GM20000 (cell line): Measurements from ENCODE around the gene MECP2.

Experiments
- DNase-seq: peaks from one replicate; pipeline ENCODE4 v3.0.0; 2012; ENCODE audit warnings: low spot score
- TF ChIP-seq, protein P1 (sequence below): IDR thresholded peaks from 2 replicates; pipeline ENCODE4 v1.5.1; 2012; ENCODE audit warnings: mild to moderate bottlenecking, control low read depth; ENCODE audit errors: extremely low read depth, missing control alignments

MECP2 gene

DNA sequence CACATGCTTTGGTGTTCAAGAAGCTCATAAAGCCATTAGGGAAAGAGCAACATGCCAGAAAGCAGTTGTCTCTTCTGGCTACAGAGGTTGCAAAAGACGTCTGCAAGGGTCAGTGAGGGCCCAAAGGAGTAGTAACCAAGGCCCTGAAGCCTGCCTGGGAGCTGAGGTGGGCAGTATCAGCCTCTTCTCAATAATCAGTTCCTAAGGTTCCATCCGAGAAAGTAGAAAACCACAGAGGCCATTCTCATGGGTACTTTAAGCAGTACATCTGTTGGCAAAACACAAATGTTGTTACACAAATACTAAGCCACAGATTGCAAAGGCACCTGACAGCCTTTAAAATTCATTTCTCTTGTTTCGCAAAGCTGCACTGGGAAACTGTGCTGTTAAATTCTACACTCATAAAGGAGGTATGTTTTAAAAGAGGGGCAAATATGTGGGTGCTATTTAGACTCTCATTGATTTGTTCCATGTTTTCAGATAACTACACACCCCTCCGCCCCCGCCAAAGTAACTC, 37.7 kb downstream of the MECP2 start:
- TF ChIP-seq, protein P1, sequence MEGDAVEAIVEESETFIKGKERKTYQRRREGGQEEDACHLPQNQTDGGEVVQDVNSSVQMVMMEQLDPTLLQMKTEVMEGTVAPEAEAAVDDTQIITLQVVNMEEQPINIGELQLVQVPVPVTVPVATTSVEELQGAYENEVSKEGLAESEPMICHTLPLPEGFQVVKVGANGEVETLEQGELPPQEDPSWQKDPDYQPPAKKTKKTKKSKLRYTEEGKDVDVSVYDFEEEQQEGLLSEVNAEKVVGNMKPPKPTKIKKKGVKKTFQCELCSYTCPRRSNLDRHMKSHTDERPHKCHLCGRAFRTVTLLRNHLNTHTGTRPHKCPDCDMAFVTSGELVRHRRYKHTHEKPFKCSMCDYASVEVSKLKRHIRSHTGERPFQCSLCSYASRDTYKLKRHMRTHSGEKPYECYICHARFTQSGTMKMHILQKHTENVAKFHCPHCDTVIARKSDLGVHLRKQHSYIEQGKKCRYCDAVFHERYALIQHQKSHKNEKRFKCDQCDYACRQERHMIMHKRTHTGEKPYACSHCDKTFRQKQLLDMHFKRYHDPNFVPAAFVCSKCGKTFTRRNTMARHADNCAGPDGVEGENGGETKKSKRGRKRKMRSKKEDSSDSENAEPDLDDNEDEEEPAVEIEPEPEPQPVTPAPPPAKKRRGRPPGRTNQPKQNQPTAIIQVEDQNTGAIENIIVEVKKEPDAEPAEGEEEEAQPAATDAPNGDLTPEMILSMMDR: no peak

DNA sequence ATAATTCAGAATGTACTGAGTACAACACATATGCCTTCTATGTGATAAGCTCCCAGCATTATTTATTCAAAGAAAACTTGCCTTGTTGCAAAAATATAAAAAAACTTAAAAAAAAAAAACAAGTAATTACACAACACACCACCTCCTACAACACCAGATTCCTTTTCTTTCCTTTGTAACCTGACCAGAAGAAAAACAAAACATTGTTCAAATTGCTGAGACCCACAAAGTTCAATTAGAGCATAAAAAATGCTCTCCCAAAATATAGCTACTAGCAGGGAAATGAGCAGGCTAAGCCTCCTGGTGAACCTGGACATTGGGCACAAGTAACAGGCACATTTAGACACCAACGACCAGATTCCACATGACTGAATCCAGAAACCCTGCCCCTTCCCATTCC, 38.3 kb downstream of the MECP2 start:
- TF ChIP-seq, protein P1: no peak
- no peak for DNase-seq

More for the DNA sequence above, 37.7 kb downstream of the MECP2 start:
- no peak for DNase-seq

DNA sequence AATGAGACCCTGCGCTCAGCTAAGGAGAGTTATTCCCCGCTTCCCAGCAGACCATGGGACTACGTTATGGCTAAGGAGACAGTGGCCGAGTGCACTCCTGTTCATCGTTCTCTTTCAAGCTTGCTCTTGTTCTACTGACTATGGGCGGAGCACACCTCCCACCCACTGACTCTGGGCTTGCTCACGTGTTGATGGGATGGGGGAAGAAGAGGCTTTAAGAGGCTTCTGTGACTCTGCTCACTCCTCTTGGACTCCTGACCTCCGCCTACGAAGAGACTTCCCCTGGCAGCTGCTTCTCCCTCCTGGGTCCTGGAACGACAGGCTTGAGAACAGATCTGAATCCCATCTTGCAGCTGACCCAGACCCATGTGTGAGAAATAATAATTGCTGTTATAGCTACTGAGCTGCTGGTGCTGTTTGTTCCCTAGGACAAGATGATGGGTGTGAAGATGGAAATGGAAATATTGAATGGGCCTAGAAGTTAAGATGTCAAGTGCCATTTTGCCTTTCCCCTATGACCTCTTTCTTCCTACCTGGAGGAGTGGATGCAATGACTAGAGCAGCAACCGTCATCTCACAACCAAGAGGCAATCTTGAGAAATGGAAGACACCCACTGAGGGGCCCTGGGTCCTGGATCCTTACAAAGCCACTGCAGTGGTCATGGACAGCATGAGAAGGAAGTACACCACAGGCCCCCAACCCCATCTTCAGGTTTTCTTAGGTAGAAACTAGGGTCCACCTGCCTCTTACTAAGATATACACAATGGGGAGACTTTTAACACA, 39.1 kb downstream of the MECP2 start:
- no peak for DNase-seq
- TF ChIP-seq, protein P1: no peak

DNA sequence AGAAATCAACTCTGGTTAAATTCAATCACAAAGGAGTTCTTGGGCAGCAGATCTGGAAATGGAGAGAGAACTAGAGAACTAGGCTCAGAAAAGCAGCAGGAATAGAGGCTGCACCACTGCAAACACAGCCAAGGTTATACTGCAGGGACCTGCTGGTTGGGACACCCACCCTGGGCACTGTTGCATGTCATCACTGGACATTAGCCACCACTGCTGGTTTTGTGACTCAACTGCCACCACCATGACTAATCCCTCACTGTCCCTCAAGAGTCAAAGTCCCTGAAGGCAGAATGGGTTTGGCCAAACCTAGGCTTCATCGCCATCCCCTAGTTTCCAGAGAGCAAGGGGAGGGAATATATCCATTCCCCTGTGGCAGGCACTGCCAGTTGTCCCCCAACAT, 39.7 kb downstream of the MECP2 start:
- TF ChIP-seq, protein P1: no peak
- no peak for DNase-seq

DNA sequence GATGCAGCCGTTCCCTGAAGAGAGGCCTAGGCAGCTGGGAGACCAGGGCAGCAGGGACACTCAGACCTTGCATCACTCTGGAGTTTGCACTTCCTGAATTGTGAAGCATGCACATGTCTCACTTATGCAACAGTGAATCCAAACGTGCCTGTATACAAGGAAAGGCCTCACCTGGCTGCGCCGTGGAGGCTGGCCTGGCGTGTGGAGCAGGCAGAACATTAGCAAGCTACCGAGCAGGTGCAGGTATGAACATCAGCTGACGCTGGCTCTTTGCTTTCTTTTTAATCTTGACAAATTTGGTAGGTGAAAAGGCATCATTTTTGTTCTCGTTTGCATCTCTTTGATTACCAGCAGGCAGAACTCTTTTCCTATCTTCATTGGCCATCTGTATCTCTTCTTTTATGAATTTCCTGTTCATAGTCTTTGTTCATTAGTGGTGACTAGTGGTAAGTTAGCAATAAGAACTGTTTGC, 40.7 kb downstream of the MECP2 start:
- TF ChIP-seq, protein P1: no peak
- no peak for DNase-seq

DNA sequence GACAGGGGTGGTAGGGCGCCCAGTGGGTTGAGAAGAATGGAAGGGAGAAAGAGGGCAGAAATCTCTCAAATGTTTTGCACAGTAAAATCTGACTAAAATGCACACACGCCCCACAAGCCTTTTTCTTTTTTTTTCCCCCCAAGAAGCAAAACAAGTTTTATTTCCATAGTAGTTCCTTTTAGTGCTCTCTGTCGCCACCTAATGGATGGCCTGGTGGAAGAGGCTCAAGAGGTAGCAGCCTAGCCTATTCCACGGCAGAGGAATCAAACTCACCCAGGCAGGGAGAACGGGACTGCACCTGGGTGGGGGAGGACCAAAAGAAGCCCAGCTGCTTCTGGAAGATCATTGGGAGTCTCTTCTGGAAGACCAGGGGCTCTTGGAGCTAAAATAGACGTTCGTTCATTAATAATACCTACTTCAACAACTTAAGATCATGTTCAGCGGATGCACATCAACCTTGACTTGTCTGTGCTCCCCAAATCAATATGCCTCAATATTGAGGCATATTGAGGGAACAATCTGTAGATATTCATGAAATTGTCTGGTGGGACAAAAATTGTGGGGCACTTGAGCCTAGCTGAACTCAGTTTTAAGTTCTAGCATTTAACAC, 46.2 kb downstream of the MECP2 start:
- TF ChIP-seq, protein P1: peak; percentile 38
- peak; percentile 37 for DNase-seq

DNA sequence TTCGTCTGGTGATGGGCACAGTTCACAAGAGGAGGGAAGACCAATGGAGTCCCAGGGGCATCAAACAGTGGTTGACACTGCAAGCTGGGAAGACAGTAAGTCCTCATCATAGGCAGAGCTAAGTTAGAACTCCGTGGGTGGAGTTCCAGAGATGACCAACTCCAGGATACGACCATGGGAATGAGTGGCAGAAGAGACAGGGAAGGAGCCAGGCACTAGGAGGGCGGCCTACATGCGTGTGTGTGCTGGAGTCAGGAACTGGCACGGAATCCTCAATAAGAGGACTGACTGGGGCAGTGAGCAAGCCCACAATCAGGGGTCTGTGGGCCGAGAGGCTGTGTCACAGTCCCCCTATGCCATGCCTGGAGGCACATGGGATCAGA, 47.4 kb downstream of the MECP2 start:
- DNase-seq: no peak
- TF ChIP-seq, protein P1: no peak
